BE2C (cell line): ENCODE data around the gene STMND1. TPM values are rescaled to one million over a fixed set of nuclear protein-coding genes. Genes with fewer than 3 reads are reported as not detected.
A peak's percentile ranks its signal among the peaks of the same experiment; 100 is the strongest.

ENCODE experiments used
- DNase-seq: peaks from one replicate; pipeline ENCODE4 v3.0.0-alpha.2; 2020
- H3K27me3 ChIP-seq: fragments of 250-450 bp; sonication (Bioruptor Pico); 2 replicates; pipeline ENCODE4 v1.5.1; 2020; ENCODE audit warnings: mild to moderate bottlenecking
- H3K36me3 ChIP-seq: fragments of 250-450 bp; sonication (Bioruptor Pico); 2 replicates; pipeline ENCODE4 v1.5.1; 2020; ENCODE audit warnings: mild to moderate bottlenecking
- H3K4me1 ChIP-seq: fragments of 250-450 bp; sonication (Bioruptor Pico); 2 replicates; pipeline ENCODE4 v1.5.1; 2020
- H3K4me3 ChIP-seq: 2 replicates; pipeline ENCODE4 v1.5.1; 2011; ENCODE audit warnings: low read depth, low read length
- H3K9me3 ChIP-seq: fragments of 250-450 bp; sonication (Bioruptor Pico); 2 replicates; pipeline ENCODE4 v1.5.1; 2020
- polyA plus RNA-seq: library from polyadenylated mRNA; unstranded; fragments of >200 nt; gene quantifications from one replicate; pipeline ENCODE4 v1.2.1, GENCODE V29; 2012; ENCODE audit warnings: low read depth, missing spikeins; ENCODE audit not compliant: insufficient read length, insufficient read depth
- TF ChIP-seq, protein P1 (sequence below): IDR thresholded peaks from 2 replicates; pipeline ENCODE4 v1.5.1; 2012; ENCODE audit warnings: mild to moderate bottlenecking, low read depth, low read length

STMND1 gene
- polyA plus RNA-seq = 0.29 TPM

DNA sequence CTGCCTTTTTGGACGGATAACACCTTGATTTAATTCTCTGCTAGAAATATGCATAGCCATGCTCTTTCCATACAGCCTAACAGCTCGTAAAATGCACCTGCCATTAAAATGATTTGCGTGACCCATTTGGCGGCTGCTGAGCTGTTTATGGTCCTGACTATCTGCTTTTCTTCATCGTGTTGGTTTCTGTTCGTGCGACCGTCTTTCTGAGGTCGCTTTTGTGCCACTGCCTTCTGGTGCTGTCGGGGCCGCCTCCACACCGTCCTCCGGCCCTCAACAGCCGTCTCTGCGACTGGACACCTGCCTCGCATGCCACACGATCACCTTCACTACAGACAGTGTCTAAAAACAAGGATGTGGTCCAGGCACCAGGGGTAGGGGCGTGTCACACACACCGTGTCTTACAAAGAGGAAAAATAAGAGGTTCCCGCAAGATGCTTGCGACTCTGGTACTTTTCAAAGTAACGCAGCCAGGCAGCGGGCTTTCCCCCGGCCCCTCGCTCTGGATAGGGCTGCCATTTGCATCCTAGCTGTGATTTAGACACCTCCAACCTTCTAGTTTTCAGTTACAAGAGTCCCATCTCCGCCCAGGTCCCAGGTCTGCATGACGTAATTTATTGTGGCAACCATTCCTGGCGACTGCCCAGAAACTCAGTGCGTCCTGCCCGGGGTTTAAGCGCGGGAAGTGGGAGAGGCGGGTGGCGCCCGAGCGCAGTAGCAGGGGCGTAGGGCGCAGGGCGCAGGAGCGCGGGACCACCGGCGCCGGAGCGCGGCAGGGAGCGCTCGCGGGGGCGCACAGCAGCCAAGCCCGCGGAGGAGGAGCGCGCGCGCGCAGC, at the start of gene STMND1:
STMND1 (plus strand) TSS at position 629 of the 836 bp plus-strand sequence. CDS start 208 bp downstream, outside the sequence.
- Histone ChIP-seq H3K9me3 (no peaks in the 10 kb centered on the region), H3K27me3 (peaks cover 9% of the 10 kb centered on the region), H3K36me3 (no peaks in the 10 kb centered on the region), H3K4me3 (no peak within 1 kb of the TSS), H3K4me1 (no peaks in the 10 kb centered on the region)
- peak; percentile 22 for DNase-seq
- TF ChIP-seq, protein P1, sequence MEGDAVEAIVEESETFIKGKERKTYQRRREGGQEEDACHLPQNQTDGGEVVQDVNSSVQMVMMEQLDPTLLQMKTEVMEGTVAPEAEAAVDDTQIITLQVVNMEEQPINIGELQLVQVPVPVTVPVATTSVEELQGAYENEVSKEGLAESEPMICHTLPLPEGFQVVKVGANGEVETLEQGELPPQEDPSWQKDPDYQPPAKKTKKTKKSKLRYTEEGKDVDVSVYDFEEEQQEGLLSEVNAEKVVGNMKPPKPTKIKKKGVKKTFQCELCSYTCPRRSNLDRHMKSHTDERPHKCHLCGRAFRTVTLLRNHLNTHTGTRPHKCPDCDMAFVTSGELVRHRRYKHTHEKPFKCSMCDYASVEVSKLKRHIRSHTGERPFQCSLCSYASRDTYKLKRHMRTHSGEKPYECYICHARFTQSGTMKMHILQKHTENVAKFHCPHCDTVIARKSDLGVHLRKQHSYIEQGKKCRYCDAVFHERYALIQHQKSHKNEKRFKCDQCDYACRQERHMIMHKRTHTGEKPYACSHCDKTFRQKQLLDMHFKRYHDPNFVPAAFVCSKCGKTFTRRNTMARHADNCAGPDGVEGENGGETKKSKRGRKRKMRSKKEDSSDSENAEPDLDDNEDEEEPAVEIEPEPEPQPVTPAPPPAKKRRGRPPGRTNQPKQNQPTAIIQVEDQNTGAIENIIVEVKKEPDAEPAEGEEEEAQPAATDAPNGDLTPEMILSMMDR = no peak

DNA sequence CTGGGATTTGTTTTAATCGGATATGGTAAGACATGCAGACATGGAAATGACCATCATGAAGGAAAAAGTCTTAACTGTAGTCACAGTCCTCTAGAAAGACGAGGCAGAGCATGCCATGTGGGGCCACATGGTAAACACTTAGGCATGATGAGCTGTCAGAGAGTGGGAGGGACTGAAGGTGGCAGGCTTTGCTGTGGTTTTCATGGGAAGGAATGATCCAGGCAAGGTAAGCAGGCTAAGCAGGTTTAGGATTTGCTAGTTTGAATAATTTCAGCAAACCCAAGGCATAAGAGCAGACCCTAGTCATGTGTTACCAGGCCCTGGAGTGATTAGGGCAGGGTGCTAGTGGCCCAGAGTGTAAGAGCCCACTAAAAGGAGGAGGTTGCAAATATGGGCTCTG, 47.2 kb upstream of the STMND1 start:
- no peak for DNase-seq
- Histone ChIP-seq H3K4me3 (no peak overlapping the region), H3K27me3 (no peaks in the 10 kb centered on the region), H3K36me3 (no peaks in the 10 kb centered on the region), H3K9me3 (no peaks in the 10 kb centered on the region), H3K4me1 (no peaks in the 10 kb centered on the region)
- TF ChIP-seq, protein P1 = no peak

DNA sequence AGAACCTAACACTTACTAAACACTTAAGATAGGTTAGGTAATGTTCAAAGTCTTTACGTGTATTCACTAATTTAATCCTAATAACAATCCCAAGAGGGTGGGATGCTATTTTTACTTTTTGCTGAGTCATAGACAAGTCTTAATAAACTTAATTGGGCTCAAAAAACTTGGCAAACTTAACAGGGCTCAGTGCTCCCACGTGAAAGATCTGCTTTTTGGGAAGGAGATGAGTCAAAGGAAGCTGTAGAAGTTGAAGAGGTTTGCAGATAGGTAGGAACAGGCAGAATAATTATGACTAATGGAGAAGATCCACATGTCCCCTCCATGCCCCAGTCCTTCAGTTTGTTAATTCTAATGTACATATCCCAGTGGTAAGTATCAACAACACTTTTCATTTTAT, 44.5 kb upstream of the STMND1 start:
- TF ChIP-seq, protein P1 = no peak
- no peaks in the 10 kb centered on the region for H3K27me3 ChIP-seq
- H3K9me3 ChIP-seq = no peaks in the 10 kb centered on the region
- H3K4me1 ChIP-seq = no peaks in the 10 kb centered on the region
- no peak for DNase-seq
- no peak overlapping the region for H3K4me3 ChIP-seq
- H3K36me3 ChIP-seq = no peaks in the 10 kb centered on the region

DNA sequence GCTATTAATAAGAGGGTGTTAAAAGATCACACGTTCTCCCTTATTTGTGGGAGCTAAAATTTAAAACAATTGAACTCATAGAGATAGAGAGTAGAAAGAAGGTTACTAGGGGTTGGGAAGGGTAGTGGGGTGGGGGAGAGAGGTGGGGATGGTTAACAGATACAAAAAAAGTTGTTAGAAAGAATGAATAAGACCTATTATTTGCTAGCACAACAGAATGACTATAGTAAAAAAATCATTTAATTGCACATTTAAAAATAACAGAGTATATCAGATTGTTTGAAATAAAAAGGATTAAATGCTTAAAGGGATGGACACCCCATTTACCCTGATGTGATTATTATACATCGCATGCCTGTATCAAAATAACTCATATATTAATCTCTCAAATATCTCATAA, 43.3 kb upstream of the STMND1 start:
- Histone ChIP-seq H3K36me3 (no peaks in the 10 kb centered on the region), H3K4me1 (no peaks in the 10 kb centered on the region), H3K4me3 (no peak overlapping the region), H3K27me3 (no peaks in the 10 kb centered on the region), H3K9me3 (no peaks in the 10 kb centered on the region)
- no peak for DNase-seq
- TF ChIP-seq, protein P1 = no peak

DNA sequence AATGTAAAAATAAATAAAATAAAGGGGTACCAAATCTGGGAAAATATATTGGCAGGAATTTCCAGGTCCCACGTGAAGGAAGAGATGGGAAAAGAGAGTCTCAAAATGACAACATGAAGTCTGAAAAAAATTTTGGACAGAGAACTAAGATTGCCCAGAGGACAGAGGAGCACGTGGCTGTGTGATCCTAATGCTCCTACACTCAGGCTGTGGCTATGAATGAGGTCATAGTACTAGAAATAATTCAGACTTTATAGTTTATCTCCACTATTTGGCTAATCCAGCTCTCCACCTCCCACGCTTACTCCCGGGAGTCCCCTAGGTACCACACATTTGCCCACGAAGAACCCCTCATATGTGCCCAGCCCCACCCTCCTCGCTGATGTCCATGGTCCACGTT, 42.8 kb upstream of the STMND1 start:
- H3K4me3 ChIP-seq = no peak overlapping the region
- TF ChIP-seq, protein P1 = no peak
- DNase-seq = no peak
- H3K4me1 ChIP-seq = no peaks in the 10 kb centered on the region
- H3K36me3 ChIP-seq = no peaks in the 10 kb centered on the region
- no peaks in the 10 kb centered on the region for H3K27me3 ChIP-seq
- no peaks in the 10 kb centered on the region for H3K9me3 ChIP-seq

DNA sequence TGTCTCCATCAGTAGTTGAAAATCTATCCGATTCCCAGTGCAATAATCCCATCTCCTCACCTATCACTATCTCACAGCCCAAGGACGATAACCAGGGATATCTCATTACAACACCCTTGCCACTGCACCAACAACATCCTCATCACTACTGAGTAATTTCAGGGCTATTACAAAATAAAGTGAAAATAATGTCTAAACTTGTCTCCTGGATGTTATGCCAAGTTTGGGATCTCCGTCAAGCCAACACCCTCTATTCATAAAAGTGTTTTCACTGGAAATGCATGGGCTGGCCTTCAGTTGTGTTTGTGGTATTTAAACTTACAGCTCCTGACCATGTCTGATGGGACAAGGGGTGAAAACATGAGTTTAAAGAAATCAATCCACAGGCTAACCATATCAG, 42.0 kb upstream of the STMND1 start:
- H3K27me3 ChIP-seq = no peaks in the 10 kb centered on the region

More for the DNA sequence above, 42.0 kb upstream of the STMND1 start:
- Histone ChIP-seq H3K4me3 (no peak overlapping the region), H3K9me3 (no peaks in the 10 kb centered on the region), H3K4me1 (no peaks in the 10 kb centered on the region), H3K36me3 (no peaks in the 10 kb centered on the region)
- TF ChIP-seq, protein P1 = no peak
- DNase-seq = no peak
